KMS-11 (cell line): ENCODE data around the gene SEC14L3.

Experiments used
- H2AFZ ChIP-seq: fragments of 200-600 bp; sonication (generic); 2 replicates; pipeline ENCODE4 v1.6.1; 2016; ENCODE audit warnings: antibody characterized with exemption, mixed run types, low read depth
- H3K27ac ChIP-seq: fragments of 200-600 bp; sonication (generic); 2 replicates; pipeline ENCODE4 v1.6.1; 2016; ENCODE audit warnings: mild to moderate bottlenecking, mixed run types
- H3K27me3 ChIP-seq: fragments of 200-600 bp; sonication (generic); 2 replicates; pipeline ENCODE4 v1.6.1; 2017; ENCODE audit warnings: mild to moderate bottlenecking, low read depth, mixed run types, moderate library complexity; ENCODE audit not compliant: insufficient read depth
- H3K36me3 ChIP-seq: fragments of 200-600 bp; sonication (generic); 2 replicates; pipeline ENCODE4 v1.6.1; 2017; ENCODE audit warnings: mild to moderate bottlenecking, mixed run types; ENCODE audit not compliant: insufficient read depth
- H3K4me1 ChIP-seq: fragments of 200-600 bp; sonication (generic); 2 replicates; pipeline ENCODE4 v1.6.1; 2016; ENCODE audit warnings: mild to moderate bottlenecking, low read depth, mixed run types; ENCODE audit not compliant: poor library complexity, severe bottlenecking
- H3K4me2 ChIP-seq: fragments of 200-600 bp; sonication (generic); 2 replicates; pipeline ENCODE4 v1.7.0; 2016; ENCODE audit warnings: mild to moderate bottlenecking, mixed run types
- H3K4me3 ChIP-seq: fragments of 200-600 bp; sonication (generic); IDR thresholded peaks from 2 replicates; pipeline ENCODE4 v1.6.1; 2017; ENCODE audit warnings: low read depth, low read length, mixed read lengths; ENCODE audit not compliant: insufficient read depth
- H3K79me2 ChIP-seq: fragments of 200-600 bp; sonication (generic); 2 replicates; pipeline ENCODE4 v1.6.1; 2016; ENCODE audit warnings: low read depth, mixed run types; ENCODE audit not compliant: insufficient read depth
- H3K9ac ChIP-seq: fragments of 200-600 bp; sonication (generic); 2 replicates; pipeline ENCODE4 v1.6.1; 2016; ENCODE audit warnings: mild to moderate bottlenecking, mixed run types
- H4K20me1 ChIP-seq: fragments of 200-600 bp; sonication (generic); 2 replicates; pipeline ENCODE4 v1.6.1; 2016; ENCODE audit warnings: mild to moderate bottlenecking, mixed run types; ENCODE audit not compliant: insufficient read depth
- TF ChIP-seq, protein P1 (sequence below): fragments of 200-600 bp; sonication (generic); conservative IDR thresholded peaks from 2 replicates; pipeline ENCODE4 v1.6.1; 2017; ENCODE audit warnings: low read depth, mild to moderate bottlenecking, antibody characterized with exemption, low read length, moderate library complexity, mixed read lengths

Gene SEC14L3

DNA sequence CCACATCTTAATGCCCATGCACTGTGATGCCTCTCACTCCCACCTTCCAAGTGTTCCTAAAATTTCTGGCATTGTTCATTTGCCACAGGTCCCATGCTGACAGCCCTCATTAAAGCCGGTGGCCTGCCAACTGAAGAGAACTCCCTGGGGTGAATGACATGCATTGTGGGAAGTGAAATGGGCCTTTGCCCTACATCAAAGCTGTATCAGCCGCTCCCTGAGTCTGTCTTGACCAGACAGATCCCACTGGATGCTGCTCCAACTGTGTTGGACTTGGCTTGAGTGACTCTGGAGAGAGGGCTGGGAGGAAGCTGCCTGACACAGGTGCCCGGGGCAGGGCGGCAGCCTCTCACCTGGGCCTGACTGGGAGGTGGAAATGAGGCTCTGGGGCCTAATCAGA is 42.4 kb upstream of the SEC14L3 start:
- Histone ChIP-seq H4K20me1 (no peaks in the 10 kb centered on the region), H3K79me2 (no peaks in the 10 kb centered on the region), H3K4me1 (no peaks in the 10 kb centered on the region), H3K4me3 (no peak overlapping the region), H2AFZ (no peak overlapping the region), H3K36me3 (no peaks in the 10 kb centered on the region), H3K9ac (no peak overlapping the region), H3K4me2 (no peak overlapping the region), H3K27me3 (no peaks in the 10 kb centered on the region; the same call in 1 of the 2 replicates), H3K27ac (no peak overlapping the region)
- TF ChIP-seq, protein P1, sequence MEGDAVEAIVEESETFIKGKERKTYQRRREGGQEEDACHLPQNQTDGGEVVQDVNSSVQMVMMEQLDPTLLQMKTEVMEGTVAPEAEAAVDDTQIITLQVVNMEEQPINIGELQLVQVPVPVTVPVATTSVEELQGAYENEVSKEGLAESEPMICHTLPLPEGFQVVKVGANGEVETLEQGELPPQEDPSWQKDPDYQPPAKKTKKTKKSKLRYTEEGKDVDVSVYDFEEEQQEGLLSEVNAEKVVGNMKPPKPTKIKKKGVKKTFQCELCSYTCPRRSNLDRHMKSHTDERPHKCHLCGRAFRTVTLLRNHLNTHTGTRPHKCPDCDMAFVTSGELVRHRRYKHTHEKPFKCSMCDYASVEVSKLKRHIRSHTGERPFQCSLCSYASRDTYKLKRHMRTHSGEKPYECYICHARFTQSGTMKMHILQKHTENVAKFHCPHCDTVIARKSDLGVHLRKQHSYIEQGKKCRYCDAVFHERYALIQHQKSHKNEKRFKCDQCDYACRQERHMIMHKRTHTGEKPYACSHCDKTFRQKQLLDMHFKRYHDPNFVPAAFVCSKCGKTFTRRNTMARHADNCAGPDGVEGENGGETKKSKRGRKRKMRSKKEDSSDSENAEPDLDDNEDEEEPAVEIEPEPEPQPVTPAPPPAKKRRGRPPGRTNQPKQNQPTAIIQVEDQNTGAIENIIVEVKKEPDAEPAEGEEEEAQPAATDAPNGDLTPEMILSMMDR = no peak

DNA sequence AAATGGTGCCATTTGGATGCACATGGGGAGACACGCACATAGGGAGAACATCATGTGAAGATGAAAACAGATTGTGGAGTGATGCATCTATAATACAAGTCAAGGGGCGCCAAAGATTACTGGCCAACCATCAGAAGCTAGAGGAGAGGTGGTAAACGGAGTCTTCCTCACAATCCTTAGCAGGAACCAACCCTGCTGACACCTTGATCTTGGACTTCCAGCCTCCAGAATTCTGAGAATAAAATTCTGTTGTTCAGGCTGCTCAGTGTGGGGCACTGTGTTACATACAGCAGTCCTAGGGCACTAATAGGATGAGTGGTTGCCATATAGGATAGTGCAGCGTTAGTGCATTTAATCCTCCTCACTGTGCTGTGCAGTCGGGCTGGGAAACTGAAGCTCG is 41.6 kb upstream of the SEC14L3 start:
- no peak overlapping the region for H3K27ac ChIP-seq
- H3K4me3 ChIP-seq = no peak overlapping the region
- H3K36me3 ChIP-seq = no peaks in the 10 kb centered on the region
- no peaks in the 10 kb centered on the region; the same call in 1 of the 2 replicates for H3K27me3 ChIP-seq
- no peak overlapping the region for H2AFZ ChIP-seq
- H3K4me1 ChIP-seq = no peaks in the 10 kb centered on the region
- H3K4me2 ChIP-seq = no peak overlapping the region
- no peaks in the 10 kb centered on the region for H3K79me2 ChIP-seq
- H4K20me1 ChIP-seq = no peaks in the 10 kb centered on the region
- no peak overlapping the region for H3K9ac ChIP-seq
- TF ChIP-seq, protein P1 = no peak

DNA sequence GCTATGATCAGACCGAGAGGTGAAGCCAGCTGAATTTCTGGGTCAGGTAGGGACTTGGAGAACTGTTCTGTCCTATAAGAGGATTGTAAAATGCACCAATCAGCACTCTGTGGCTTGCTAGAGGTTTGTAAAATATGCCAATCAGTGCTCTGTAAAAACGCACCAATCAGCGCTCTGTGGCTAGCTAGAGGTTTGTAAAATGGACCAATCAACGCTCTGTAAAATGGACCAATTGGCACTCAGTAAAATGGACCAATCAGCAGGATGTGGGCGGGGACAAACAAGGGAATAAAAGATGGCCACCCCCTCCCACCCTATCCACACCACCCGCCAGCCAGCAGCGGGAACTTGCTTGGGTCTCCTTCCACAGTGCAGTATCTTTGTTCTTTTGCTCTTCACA is 40.1 kb upstream of the SEC14L3 start:
- no peak overlapping the region for H2AFZ ChIP-seq
- H3K27me3 ChIP-seq = no peaks in the 10 kb centered on the region; the same call in 1 of the 2 replicates
- no peak overlapping the region for H3K27ac ChIP-seq
- H3K9ac ChIP-seq = no peak overlapping the region
- no peak overlapping the region for H3K4me2 ChIP-seq
- no peak overlapping the region for H3K4me3 ChIP-seq
- no peaks in the 10 kb centered on the region for H3K4me1 ChIP-seq
- no peaks in the 10 kb centered on the region for H4K20me1 ChIP-seq
- TF ChIP-seq, protein P1 = no peak
- H3K36me3 ChIP-seq = no peaks in the 10 kb centered on the region
- no peaks in the 10 kb centered on the region for H3K79me2 ChIP-seq

DNA sequence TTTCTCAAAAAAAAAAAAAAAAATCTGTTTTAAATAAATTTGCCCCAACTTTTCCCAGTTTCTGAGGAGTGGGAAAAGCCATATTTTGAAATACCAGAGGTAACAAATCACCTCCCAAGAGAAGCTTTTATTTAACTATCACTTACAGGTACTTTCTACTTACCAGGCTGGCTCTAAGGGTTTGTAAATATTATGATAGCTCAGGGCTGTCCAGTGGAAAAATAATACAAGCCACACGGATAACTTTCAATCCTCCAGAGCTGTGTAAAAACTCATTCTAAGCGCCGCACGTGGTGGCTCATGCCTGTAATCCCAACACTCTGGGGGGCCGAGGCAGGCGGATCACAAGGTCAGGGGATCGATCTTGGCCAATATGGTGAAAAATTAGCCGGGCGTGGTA is 39.3 kb upstream of the SEC14L3 start:
- Histone ChIP-seq H3K79me2 (no peaks in the 10 kb centered on the region), H3K4me3 (no peak overlapping the region), H4K20me1 (no peaks in the 10 kb centered on the region), H3K4me1 (no peaks in the 10 kb centered on the region), H3K27me3 (no peaks in the 10 kb centered on the region; the same call in 1 of the 2 replicates), H3K27ac (no peak overlapping the region), H2AFZ (no peak overlapping the region), H3K36me3 (no peaks in the 10 kb centered on the region), H3K9ac (no peak overlapping the region), H3K4me2 (no peak overlapping the region)
- TF ChIP-seq, protein P1 = no peak
